HG03342 (cell line): ENCODE data around the gene P2RY2.
A peak's percentile ranks its signal among the peaks of the same experiment; 100 is the strongest.

ENCODE experiments used
- ATAC-seq: cut with Tn5 transposase; IDR thresholded peaks from one replicate; pipeline ENCODE4 v1.9.1; 2021; ENCODE audit warnings: mild to moderate bottlenecking, moderate library complexity; ENCODE audit not compliant: unreplicated experiment

P2RY2 gene

GRCh38 chr11:73218106-73218829 lies at the start of gene P2RY2:
Gene P2RY2 (plus strand): TSS chr11:73218281. CDS start chr11:73234160, 15,879 bp downstream.
- ATAC-seq, result no peak

DNA sequence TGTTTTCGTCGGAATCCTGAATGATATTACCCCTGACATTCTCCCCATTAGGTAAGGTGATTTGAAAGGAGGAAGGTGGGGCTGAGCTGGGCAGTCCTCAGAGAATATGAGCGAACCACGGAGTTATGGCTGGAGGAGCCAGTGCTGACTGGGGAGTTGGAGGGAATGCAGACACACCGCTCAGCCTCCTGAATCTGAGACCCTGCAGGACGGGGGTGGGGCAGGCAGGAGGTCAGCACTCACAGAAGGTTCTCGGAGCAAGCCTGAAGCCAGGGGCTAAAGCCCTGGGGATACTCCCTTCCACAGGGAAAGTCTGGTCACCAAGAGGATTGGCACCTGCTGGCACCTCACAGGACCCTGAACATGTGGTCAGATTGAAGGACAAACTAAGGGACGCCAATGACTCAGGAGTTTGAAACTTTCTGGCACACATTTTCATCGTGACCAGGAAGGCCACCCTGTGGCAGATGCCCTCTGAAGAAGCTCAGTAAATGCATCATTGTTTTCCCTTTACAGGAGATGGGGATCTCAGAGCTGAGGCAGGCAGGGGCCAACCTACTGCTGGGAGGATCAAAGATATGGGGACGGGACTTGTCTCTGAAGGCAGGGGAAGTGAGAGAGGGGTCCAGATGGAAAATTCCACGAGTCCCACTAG lies 49.0 kb upstream of the P2RY2 start:
- ATAC-seq, result no peak

- ATAC-seq, result no peak
Measured at GRCh38 chr11:73170140-73170539, 47.9 kb upstream of the P2RY2 start.

GRCh38 chr11:73171436-73172161 lies 46.5 kb upstream of the P2RY2 start:
- ATAC-seq, result no peak

DNA sequence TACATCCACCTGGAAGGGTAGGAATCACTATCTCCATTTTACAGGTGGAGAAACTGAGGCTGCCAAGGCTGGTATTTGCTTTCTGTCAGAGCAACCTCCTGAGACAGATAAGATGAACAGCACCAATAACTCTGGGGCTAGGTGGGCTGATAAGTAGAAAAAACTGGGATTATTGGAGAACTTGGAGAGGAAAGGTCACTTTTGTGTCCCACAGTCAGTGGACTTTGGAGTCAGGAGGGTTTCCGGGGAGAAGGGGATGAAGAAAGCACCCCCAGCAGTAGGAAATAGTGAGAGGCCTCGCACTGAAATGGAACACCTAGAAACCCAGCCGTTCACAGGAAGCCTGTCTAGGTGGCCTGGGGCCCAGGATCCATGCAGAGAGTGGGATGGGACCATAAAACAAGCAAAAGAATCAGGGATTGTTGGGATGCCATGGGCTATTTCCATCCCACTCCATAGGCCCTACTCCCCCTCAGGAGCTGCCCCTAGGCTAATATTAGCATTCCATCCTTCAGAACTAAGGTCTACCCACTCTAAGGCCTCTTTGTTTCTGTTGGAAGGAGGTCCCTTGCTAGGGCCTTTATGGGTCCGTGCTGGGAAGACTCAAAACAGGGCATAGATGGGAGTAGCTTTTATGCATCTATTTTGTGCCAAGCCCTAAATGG lies 45.0 kb upstream of the P2RY2 start:
- ATAC-seq, result no peak

GRCh38 chr11:73173755-73174494 lies 44.2 kb upstream of the P2RY2 start:
- ATAC-seq, result no peak

- ATAC-seq, result no peak
Measured at GRCh38 chr11:73174495-73174791, 43.6 kb upstream of the P2RY2 start.

- ATAC-seq, result no peak
Measured at GRCh38 chr11:73175551-73176144, 42.4 kb upstream of the P2RY2 start.

GRCh38 chr11:73176145-73176873 lies 41.8 kb upstream of the P2RY2 start:
- no peak for ATAC-seq

DNA sequence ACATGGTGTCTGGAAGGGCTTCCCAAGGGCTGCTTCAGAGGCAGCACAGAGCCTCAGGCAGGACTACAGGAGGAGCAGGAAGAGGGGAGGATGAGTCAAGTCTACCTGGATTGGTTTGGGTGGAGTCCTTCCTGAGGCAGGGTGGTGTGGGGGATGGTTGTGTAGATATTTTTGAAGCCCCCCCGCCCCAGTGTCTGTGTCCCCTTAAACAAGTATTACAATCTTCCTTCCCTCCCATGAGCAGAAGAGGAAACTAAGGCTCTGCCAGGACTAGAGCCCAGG lies 41.3 kb upstream of the P2RY2 start:
- no peak for ATAC-seq

GRCh38 chr11:73177380-73177777 lies 40.7 kb upstream of the P2RY2 start:
- no peak for ATAC-seq

DNA sequence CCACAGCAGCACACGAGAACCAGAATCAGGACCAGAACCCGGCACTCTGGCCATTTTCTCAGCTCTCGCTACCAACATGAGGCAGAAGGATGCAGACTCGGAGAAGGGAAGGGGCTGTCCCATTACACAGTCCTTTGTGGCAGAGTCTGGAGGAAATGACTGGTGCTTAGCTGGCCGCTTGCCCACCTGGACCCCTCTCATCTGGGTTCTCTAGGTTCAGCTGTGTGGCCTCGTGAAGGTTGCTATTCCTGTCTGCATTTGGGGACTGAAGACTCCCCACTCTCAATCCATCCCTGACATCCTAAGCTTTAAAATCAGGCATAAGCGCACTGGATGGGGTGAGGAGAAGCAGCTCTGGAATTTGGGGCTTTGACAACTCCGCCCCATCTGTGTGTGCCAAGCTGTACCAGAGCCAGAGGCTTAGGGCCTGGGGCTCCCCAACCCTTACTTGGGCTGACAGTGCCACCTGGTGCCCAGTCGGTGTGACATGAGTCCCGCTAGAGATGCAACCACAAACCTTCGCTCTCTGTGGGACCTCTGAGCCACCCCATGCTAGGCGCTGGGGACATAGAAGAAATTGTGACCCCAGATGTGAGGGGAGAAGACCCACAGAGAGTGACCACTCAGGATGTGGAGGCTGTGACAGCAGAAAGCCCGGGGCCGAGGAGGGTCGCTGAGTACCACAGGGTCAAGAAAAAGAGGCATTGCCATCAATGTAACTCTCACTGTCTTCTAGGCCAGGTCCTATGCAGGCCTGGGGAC lies 40.1 kb upstream of the P2RY2 start:
- peak; percentile 71 for ATAC-seq

DNA sequence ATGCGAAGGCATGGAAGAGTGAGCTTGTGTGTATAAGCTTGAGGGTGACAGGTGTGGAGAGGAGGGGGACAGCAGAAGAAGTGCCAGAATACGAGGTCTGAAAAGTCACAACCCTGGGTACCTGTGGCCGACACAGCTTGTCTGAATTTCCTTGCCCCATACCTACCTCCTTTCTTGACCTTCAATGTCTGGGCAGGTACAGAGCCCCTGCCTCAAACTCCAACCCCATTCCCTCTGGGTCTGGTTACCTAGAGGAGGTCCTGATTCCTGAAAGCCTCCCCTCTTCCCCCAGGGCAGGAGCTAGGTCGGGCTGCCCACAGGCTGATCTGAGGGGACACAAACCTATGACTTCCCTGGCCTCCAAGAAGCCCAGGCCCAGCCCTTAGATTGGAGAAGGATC lies 39.4 kb upstream of the P2RY2 start:
- no peak for ATAC-seq

- no peak for ATAC-seq
Measured at GRCh38 chr11:73182824-73183321, 35.2 kb upstream of the P2RY2 start.

DNA sequence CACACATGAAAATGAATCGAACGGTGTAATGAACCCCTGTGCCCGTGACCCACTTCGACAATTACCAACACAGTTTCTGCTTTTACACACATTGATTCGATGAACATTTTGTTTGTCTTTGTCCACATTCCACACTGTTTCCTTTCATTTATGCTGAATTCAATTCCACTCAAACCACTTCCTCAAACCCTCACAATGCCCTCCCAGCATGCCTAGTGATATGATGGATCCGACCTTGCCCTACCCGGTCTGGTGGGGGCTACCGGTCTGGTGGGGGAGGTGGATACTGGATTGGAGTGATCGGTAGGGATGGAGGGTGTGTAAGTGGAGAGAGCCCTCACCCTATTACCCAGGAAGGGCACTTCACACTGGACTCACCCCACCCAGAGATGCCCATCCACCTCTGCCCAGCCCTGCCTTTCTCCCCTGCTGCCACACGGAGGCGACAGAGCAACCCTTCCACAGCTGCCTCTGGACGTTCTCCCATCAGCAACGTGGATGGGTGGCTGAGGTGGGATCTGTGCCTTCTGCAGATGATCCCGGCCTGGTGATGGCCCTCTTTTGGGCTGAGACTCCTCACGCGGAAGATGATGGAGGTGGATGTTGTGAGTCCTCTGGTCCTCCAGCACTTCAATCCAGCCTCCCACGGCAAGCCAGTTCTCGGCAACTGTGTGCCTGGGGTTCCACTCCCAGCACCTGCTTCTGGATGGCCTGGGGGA lies 33.0 kb upstream of the P2RY2 start:
- ATAC-seq, result no peak

- no peak for ATAC-seq
Measured at GRCh38 chr11:73185680-73186293, 32.3 kb upstream of the P2RY2 start.

GRCh38 chr11:73186294-73186850 lies 31.7 kb upstream of the P2RY2 start:
- no peak for ATAC-seq

- ATAC-seq, result no peak
Measured at GRCh38 chr11:73186886-73187285, 31.2 kb upstream of the P2RY2 start.
